Activated naive CD4-positive, alpha-beta T cell treated with anti-CD3 and anti-CD28 coated beads, Interleukin-2, amount 10 ng/mL, durations not matched to agents 5 hours and 36 hours (primary cell): ENCODE measurements around the gene KDELR1. TPM values are rescaled to one million over a fixed set of nuclear protein-coding genes. Genes with fewer than 3 reads are reported as not detected.

Experiments used
- total RNA-seq, 2 experiments: library from RNA; stranded (reverse); gene quantifications; one replicate each; pipeline ENCODE4 v1.2.3, GENCODE V29; 2021

KDELR1 gene
- 10 to 100 TPM; 71.5 to 76.1 TPM for total RNA-seq

GRCh38 chr19:48391100-48392005 lies at the start of gene KDELR1:
Gene KDELR1 (minus strand): TSS chr19:48391551. CDS start chr19:48391358, 193 bp downstream.

DNA sequence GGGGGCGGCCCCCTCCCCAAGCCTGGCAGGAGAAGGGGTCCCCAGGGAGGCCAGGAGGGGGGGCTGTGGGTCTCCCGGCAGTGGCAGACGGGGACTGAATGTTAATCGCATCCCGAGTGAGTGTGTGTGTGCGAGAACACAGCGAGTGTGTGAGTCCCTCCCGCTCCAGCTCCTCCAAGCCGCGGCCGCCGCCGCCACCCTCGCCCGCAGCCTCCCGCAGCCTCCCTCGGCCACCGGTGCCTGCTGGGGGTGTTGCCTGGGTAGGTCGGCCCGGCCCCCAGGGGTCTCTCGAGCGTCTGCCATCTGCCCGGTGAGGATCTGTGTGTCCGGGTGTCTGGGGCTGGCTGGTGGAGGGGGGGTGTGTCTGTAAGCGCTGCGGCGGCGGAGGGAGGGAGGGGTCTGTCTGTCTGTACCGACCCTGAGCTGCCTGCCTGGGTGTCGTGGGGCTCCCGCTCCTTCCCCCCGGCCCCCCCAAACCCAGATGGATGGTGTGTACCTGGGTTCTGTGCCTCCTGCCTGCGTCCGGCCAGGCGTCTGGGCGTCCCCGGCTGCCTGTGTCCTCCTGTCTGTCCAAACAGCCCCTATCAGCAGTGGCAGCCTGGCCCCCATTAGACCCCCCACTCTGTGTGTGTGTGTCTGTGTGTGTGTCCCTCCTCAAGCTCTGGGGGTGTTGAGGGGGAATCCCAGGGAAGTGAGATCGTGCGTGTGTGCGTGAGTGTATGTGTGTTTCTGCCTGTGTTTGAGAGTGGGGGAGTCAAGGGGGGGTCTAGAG lies 2.4 kb upstream of the KDELR1 start, which contains the start of gene GRIN2D:
TSS of gene GRIN2D (plus strand) at position 110 of the 772 bp plus-strand sequence. CDS start 4,725 bp downstream, outside the sequence.

DNA sequence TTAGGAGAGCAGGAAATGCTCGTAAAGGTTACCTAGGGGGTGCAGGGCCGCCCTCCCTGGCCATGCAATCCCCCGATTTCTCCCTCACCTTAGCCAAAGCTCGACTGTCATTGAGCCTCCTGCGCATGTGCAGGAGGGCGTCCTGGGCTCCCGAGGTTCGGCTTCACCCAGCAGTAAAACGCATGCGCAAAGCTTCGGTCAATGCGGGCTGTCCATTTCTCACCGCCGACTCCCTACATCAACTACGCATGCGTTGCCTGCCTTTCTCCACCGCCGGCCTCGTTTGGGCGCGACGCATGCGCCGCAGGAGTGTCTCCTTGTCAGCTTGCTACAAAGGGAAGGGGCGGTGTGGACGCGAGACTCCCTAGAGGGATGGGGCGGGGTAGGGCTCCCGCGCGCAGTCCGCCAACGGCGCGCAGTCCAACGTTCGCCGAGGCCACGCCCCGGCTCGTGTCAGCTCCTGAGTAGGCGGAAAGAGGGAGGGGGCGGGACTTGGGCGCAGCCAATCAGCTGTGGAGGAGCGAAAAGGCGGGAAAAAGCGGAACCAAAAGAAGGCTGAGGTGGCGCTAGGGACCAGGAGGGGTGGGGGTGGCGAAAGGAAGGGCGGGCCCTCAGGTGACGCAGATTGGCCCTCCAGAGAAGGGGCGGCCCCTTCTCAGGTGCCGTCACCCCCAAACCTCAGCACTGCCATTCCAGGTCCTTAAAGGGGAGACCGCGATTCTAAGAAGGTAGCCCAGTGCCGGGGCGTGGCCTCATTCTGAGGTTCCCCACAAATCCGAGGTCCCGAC lies 27.3 kb downstream of the KDELR1 start, which contains the start of the genes SYNGR4 and TMEM143:
TSS of gene SYNGR4 (plus strand) at position 558 of the 788 bp plus-strand sequence. CDS start 1,476 bp downstream, outside the sequence.
TSS of gene TMEM143 (minus strand) at position 131 of the 788 bp plus-strand sequence. CDS start at position 111, 20 bp downstream.

Other genes with a start within 250 kb of the KDELR1 start
- 100 to 1,000 TPM; 131 to 139 TPM for gene LIG1, start 221.2 kb downstream of the KDELR1 start, total RNA-seq
- 1 to 10 TPM; 6.0 to 6.7 TPM for gene ZSWIM9, start 220.9 kb downstream of the KDELR1 start, total RNA-seq
- gene CARD8, start 135.6 kb downstream of the KDELR1 start, total RNA-seq: 100 to 1,000 TPM; 228 to 232 TPM
- gene ZNF114, start 121.5 kb downstream of the KDELR1 start, total RNA-seq: under 1 TPM; 0.18 to 0.31 TPM
- 100 to 1,000 TPM; 397 to 399 TPM for gene EMP3, start 66.0 kb downstream of the KDELR1 start, total RNA-seq
- 10 to 100 TPM; 17.0 to 19.1 TPM for gene TMEM143, start 27.6 kb downstream of the KDELR1 start, total RNA-seq
- gene SYNGR4, start 27.2 kb downstream of the KDELR1 start, total RNA-seq: not detected
- under 1 TPM; 0.05 to 0.08 TPM for gene GRIN2D, start 2.1 kb upstream of the KDELR1 start, total RNA-seq
- gene GRWD1, start 54.4 kb upstream of the KDELR1 start, total RNA-seq: 10 to 100 TPM; 28.4 to 29.9 TPM
- under 1 TPM; 0.71 to 0.75 TPM for gene KCNJ14, start 64.0 kb upstream of the KDELR1 start, total RNA-seq
- gene CYTH2, start 77.8 kb upstream of the KDELR1 start, total RNA-seq: 10 to 100 TPM; 62.3 to 66.6 TPM
- 1 to 10 TPM; 5.7 to 7.5 TPM for gene LMTK3, start 120.3 kb upstream of the KDELR1 start, total RNA-seq
- gene SULT2B1, start 160.6 kb upstream of the KDELR1 start, total RNA-seq: under 1 TPM in 1 of 2 experiments, not detected in 1; 0.17 TPM
- gene SPACA4, start 215.2 kb upstream of the KDELR1 start, total RNA-seq: not detected
- 1 to 10 TPM; 1.2 to 2.1 TPM for gene FAM83E, start 223.5 kb upstream of the KDELR1 start, total RNA-seq
- gene RPL18, start 227.6 kb upstream of the KDELR1 start, total RNA-seq: 1,000 to 10,000 TPM; 2,122 to 2,183 TPM
- 10 to 100 TPM; 26.6 to 30.6 TPM for gene SPHK2, start 228.0 kb upstream of the KDELR1 start, total RNA-seq
- gene DBP, start 245.8 kb upstream of the KDELR1 start, total RNA-seq: 10 to 100 TPM; 25.8 to 27.4 TPM